ENCODE data around the gene BCAP31.

GRCh38 chrX:153701706-153702105 lies 22.5 kb downstream of the BCAP31 start:
- TF ChIP-seq POLR2A (IDR thresholded peaks at IDR 0.05), result no peak
- TF ChIP-seq, protein P1, sequence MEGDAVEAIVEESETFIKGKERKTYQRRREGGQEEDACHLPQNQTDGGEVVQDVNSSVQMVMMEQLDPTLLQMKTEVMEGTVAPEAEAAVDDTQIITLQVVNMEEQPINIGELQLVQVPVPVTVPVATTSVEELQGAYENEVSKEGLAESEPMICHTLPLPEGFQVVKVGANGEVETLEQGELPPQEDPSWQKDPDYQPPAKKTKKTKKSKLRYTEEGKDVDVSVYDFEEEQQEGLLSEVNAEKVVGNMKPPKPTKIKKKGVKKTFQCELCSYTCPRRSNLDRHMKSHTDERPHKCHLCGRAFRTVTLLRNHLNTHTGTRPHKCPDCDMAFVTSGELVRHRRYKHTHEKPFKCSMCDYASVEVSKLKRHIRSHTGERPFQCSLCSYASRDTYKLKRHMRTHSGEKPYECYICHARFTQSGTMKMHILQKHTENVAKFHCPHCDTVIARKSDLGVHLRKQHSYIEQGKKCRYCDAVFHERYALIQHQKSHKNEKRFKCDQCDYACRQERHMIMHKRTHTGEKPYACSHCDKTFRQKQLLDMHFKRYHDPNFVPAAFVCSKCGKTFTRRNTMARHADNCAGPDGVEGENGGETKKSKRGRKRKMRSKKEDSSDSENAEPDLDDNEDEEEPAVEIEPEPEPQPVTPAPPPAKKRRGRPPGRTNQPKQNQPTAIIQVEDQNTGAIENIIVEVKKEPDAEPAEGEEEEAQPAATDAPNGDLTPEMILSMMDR (IDR thresholded peaks at IDR 0.05), result no peak
